ENCODE results near the gene GP2.

DNA sequence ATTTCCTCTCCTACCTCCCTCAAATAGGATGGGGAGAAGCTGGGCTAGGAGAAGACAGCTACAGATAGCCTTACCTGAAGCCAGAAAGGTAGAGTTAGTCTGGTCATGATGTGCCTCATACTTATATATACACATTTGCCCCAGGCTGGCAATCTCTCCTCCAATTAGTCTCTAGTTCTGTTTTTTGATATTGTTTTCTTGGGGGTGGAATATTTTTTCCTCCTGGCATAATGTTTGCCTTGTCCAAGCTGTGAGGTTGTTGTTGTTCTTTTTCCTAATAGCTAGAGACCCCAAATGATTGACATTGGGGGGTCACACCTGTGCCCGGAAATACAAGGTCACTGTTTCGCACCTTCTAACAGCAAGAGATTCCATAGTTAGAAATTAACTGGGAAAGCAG lies 25.3 kb upstream of the GP2 start, which contains the start of gene UMOD:
- TF ChIP-seq CTCF (IDR thresholded peaks at IDR 0.05; ENCODE audit: low read length) (no peak), EZH2 (IDR thresholded peaks at IDR 0.05; ENCODE audit: borderline replicate concordance, low read length) (no peak)

All from OCI-LY1 (cell line).